Activated CD4-positive, alpha-beta T cell treated with anti-CD3 and anti-CD28 coated beads, Interleukin-2, amount 10 ng/mL, durations not matched to agents 24 days and 14 days (primary cell): Measurements from ENCODE around the gene MXI1. TPM values are rescaled to one million over a fixed set of nuclear protein-coding genes. Genes with fewer than 3 reads are reported as not detected.
"Not testable (repeated sequence)": the region's sequence is repeated elsewhere in the genome, so short reads cannot be mapped to it uniquely, and the experiment has no call there.

Experiments
- DNase-seq: peaks from one replicate; pipeline ENCODE4 v3.0.0; 2022
- H3K27ac Mint-ChIP-seq: one replicate; pipeline ENCODE4 v1.8.0; 2022; ENCODE audit warnings: mild to moderate bottlenecking, mixed read lengths
- H3K27me3 Mint-ChIP-seq: one replicate; pipeline ENCODE4 v1.8.0; 2022; ENCODE audit warnings: mixed read lengths
- H3K36me3 Mint-ChIP-seq: one replicate; pipeline ENCODE4 v1.8.0; 2022; ENCODE audit warnings: low read depth, mild to moderate bottlenecking, mixed read lengths
- H3K4me1 Mint-ChIP-seq: one replicate; pipeline ENCODE4 v1.8.0; 2021; ENCODE audit warnings: mixed read lengths
- H3K4me3 Mint-ChIP-seq: one replicate; pipeline ENCODE4 v1.8.0; 2022; ENCODE audit warnings: mild to moderate bottlenecking, moderate library complexity, mixed read lengths
- H3K9me3 Mint-ChIP-seq: one replicate; pipeline ENCODE4 v1.8.0; 2021; ENCODE audit warnings: mixed read lengths
- intact Hi-C: fragments of 100-400 bp; cut with micrococcal nuclease; formaldehyde crosslinking; loops from one replicate; pipeline ENCODE4 v1.15.1; 2023
- total RNA-seq: library from RNA; stranded (reverse); gene quantifications from 2 replicates; pipeline ENCODE4 v1.2.3, GENCODE V29; 2022

The MXI1 gene
- total RNA-seq, 1 donor from 2014 or later = 21.8 TPM

DNA sequence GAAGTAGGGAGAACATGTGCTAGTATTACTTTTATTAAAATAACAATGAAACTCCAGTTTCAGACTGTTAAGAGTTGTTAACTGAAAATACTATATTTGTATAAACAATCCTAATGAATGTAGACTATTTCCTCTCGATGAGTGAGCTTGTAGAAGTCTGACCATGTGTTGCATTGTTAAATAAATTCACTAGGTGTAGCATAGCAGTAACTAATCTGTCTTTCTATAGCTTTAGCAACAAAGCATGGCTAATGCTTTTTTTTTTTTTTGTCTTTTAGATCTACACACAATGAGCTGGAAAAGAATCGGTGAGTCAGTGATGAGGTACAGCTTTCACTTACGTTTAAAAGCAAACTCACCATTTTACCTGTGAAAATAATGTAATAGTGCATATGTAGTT lies 37.1 kb downstream of the MXI1 start:
- peaks cover 6% of the 10 kb centered on the region for H3K9me3 Mint-ChIP-seq
- peaks cover 33% of the 10 kb centered on the region for H3K36me3 Mint-ChIP-seq
- peaks cover 20% of the 10 kb centered on the region for H3K4me1 Mint-ChIP-seq
- H3K27me3 Mint-ChIP-seq = peaks cover 27% of the 10 kb centered on the region
- no peak for DNase-seq
- H3K4me3 Mint-ChIP-seq = no peak overlapping the region
- H3K27ac Mint-ChIP-seq = no peak overlapping the region
- intact Hi-C loops = loop anchor here (5.0 kb wide), 1 partner anchor 33 kb away; no protein-coding TSS in a partner anchor

DNA sequence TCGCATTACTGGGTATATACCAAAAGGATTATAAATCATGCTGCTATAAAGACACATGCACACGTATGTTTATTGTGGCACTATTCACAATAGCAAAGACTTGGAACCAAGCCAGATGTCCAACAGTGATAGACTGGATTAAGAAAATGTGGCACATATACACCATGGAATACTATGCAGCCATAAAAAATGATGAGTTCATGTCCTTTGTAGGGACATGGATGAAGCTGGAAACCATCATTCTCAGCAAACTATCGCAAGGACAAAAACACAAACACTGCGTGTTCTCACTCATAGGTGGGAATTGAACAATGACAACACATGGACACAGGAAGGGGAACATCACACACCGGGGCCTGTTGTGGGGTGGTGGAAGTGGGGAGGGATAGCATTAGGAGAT lies 40.4 kb downstream of the MXI1 start:
- H3K9me3 Mint-ChIP-seq, DNase-seq, intact Hi-C loops, H3K4me3 Mint-ChIP-seq, H3K27ac Mint-ChIP-seq: not testable (repeated sequence)
- H3K4me1 Mint-ChIP-seq = peaks cover 27% of the 10 kb centered on the region
- peaks cover 40% of the 10 kb centered on the region for H3K36me3 Mint-ChIP-seq
- H3K27me3 Mint-ChIP-seq = peaks cover 30% of the 10 kb centered on the region

DNA sequence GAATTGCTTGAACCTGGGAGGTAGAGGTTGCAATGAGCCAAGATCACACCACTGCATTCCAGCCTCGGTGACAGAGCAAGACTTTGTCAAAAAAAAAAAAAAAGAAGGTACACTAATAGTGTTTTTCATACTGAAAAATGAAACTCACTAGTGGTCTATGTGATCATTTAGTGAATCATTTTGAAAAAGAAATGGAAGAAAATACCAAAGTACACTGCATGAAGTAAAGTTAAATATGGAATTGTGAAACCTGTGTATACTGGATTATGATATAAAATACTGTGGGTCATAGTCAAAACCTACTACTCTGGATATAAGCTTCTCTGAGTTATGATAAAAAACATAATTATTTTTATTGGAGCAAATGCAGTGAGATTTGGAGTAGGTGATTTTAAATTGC lies 42.1 kb downstream of the MXI1 start:
- not testable (repeated sequence) for H3K4me3 Mint-ChIP-seq
- H3K36me3 Mint-ChIP-seq = peaks cover 43% of the 10 kb centered on the region

DNA sequence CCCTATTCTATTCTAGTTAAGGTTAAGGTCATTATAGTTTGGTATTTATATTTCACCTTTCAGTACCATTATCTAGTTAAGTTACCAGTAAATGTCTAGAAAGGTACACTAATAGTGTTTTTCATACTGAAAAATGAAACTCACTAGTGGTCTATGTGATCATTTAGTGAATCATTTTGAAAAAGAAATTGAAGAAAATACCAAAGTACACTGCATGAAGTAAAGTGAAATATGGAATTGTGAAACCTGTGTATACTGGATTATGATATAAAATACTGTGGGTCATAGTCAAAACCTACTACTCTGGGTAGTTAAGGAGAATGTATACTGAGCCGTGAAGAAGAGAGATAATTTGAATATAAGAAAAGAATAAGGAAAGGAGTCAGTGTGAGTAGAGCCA lies 44.0 kb downstream of the MXI1 start:
- intact Hi-C loops = loop anchor here (2.0 to 5.0 kb wide), 4 partner anchors 21 to 276 kb away; no protein-coding TSS in a partner anchor
- H3K27ac Mint-ChIP-seq = peak overlapping the region; percentile 81
- DNase-seq, H3K9me3 Mint-ChIP-seq: not testable (repeated sequence)
- H3K27me3 Mint-ChIP-seq = peaks cover 35% of the 10 kb centered on the region
- H3K36me3 Mint-ChIP-seq = peaks cover 40% of the 10 kb centered on the region
- H3K4me3 Mint-ChIP-seq = peak overlapping the region; percentile 41
- peaks cover 34% of the 10 kb centered on the region for H3K4me1 Mint-ChIP-seq

More for the DNA sequence above, 42.1 kb downstream of the MXI1 start:
- Mint-ChIP-seq H3K27me3 (peaks cover 38% of the 10 kb centered on the region), H3K4me1 (peaks cover 32% of the 10 kb centered on the region)
- H3K9me3 Mint-ChIP-seq, H3K27ac Mint-ChIP-seq, DNase-seq, intact Hi-C loops: not testable (repeated sequence)

DNA sequence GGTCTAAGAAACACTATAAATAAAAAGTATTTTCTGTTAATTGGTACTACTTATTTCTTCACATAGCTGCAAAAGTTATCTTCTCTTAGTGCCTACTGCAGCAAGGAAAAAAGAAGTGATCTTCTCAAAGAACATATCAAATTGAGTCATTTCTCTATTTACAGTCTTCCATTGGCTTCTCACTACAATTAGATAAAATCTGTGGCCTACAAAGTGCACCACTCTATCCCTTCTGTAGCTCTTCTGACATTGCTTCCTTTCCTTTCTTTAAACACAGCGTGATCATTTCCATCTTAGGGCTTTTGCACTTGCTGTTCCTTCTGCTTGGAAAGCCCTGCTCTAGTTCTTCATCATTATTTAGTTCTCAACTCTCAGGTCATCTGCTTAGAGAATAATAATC lies 44.7 kb downstream of the MXI1 start:
- H3K27ac Mint-ChIP-seq = peak overlapping the region; percentile 56
- intact Hi-C loops = loop anchor here (1.0 to 5.0 kb wide), 3 partner anchors 95 to 275 kb away; no protein-coding TSS in a partner anchor
- H3K4me3 Mint-ChIP-seq = no peak overlapping the region

DNA sequence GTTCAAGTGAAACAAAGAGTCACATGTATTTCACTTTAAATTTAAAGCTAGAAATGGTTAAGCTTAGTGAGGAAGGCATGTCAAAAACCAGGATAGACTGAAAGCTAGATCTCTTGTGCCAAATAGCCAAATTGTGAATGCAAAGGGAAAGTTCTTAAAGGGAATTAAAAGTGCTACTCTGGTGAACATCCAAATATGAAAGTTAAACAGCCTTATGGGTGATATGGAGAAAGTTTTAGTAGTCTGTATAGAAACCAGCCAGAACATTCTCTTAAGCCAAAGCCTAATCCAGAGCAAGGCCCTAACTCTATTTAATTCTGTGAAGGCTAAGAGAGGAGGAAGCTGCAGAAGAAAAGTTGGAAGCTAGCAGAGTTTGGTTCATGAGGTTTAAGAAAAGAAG lies 47.1 kb downstream of the MXI1 start:
- H3K27ac Mint-ChIP-seq = peak overlapping the region; percentile 12

More for the DNA sequence above, 44.7 kb downstream of the MXI1 start:
- Mint-ChIP-seq H3K4me1 (peaks cover 34% of the 10 kb centered on the region), H3K36me3 (peaks cover 36% of the 10 kb centered on the region), H3K9me3 (peaks cover 5% of the 10 kb centered on the region), H3K27me3 (peaks cover 31% of the 10 kb centered on the region)
- DNase-seq = no peak

DNA sequence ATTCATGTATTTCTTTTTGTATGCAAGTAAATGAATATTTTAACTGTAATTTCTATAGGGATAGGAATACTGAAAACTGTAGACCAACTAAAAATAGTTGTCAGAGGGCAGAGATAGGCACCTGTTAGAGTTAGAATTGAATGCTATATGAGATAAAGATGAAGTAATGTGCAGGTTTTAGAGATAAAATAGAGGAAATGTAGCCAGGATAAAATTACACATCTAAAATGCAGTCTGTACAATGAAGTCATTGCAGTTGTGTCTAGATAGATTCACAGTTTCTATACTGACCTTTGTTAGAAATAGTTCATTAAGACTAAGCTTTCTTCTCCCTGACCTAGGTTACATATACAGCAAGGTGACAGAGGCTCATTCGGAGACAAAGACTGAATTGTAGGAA lies 51.1 kb downstream of the MXI1 start:
- no peak for DNase-seq
- intact Hi-C loops = no loop called here
- Mint-ChIP-seq H3K4me1 (peaks cover 9% of the 10 kb centered on the region), H3K9me3 (peaks cover 5% of the 10 kb centered on the region), H3K27ac (no peak overlapping the region), H3K4me3 (no peak overlapping the region), H3K36me3 (peaks cover 23% of the 10 kb centered on the region), H3K27me3 (peaks cover 54% of the 10 kb centered on the region)

More for the DNA sequence above, 47.1 kb downstream of the MXI1 start:
- Mint-ChIP-seq H3K4me3 (no peak overlapping the region), H3K9me3 (peaks cover 5% of the 10 kb centered on the region), H3K4me1 (peaks cover 30% of the 10 kb centered on the region), H3K27me3 (peaks cover 37% of the 10 kb centered on the region), H3K36me3 (peaks cover 28% of the 10 kb centered on the region)
- intact Hi-C loops = loop anchor here (5.0 kb wide), 2 partner anchors 97 to 273 kb away; no protein-coding TSS in a partner anchor
- DNase-seq = no peak

DNA sequence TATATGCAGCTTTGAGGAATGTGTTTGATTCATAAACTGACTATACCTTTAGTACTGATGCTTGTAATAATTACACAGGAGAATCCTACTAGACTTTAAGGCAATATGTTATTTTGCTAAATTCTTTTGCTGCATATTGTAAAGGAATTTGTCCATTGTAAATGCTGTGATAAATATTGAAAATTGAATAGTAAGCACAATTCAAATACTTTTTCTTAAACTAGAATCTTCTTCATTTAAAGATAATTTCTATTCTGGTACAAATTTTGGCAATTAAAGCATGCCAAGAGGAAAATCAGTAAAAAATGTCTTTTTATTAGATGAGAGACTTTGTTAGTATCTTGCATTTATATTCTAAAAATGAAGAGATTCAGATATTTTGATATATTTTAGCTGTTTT lies 51.9 kb downstream of the MXI1 start:
- Mint-ChIP-seq H3K9me3 (peaks cover 5% of the 10 kb centered on the region), H3K27me3 (peaks cover 53% of the 10 kb centered on the region), H3K4me3 (no peak overlapping the region), H3K4me1 (peaks cover 5% of the 10 kb centered on the region), H3K27ac (no peak overlapping the region), H3K36me3 (peaks cover 20% of the 10 kb centered on the region)
- intact Hi-C loops = no loop called here
- DNase-seq = no peak

DNA sequence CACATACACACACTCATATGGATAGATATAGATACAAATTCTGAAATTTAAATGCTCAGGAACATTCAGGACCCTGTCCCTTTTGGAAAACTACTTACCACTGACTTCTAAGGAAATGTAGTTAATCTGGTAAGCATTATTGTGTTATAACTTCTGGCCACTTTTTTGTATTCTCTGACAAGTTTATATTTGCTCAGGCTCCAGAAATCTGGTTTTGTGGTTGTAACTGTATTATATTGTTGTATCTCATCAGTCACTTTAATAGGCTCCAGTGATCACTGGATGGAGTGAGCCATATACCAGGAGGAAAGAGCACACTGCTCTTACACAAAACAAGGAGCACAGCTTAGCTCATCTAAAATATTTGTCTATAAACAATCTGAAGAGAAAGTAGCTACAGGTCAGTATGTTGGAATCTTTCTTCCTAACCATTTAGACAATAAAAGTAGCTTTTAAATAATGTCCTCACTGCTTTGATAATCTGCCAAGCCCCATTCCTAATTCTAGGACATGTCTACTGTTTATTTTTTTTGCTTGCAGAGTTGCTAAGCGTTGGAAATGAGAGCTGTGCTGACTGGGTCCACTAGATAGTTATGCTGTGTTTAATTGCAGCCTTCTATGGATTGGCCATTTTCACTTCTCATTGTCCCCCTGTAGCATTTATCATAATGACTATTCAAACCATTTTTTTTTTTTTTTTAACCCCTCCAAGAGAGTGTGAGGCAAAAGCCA lies 53.5 kb downstream of the MXI1 start:
- H3K9me3 Mint-ChIP-seq = peaks cover under 1% of the 10 kb centered on the region

DNA sequence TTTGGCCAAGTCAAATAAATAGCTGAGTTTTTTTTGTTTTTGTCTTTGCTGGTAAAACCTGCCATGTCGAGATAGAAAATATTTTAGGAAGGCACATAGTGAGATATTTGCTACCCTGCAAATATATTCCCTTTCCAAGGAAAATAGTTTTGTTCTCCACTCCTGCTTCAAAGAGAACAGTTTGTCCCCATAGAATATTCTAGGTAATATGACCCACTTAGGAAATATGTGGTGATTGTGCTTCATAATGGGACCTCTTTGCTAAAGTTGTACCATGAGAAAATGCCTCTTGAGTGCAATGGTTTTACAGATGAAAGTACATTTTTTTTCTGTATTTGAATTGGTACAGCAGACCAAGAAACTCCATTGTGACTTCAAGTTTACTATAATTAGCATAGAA lies 55.8 kb downstream of the MXI1 start:
- DNase-seq = no peak
- no peak overlapping the region for H3K27ac Mint-ChIP-seq
- intact Hi-C loops = no loop called here
- H3K27me3 Mint-ChIP-seq = peaks cover 49% of the 10 kb centered on the region
- peaks cover 5% of the 10 kb centered on the region for H3K36me3 Mint-ChIP-seq
- no peaks in the 10 kb centered on the region for H3K4me1 Mint-ChIP-seq
- H3K4me3 Mint-ChIP-seq = no peak overlapping the region
- no peaks in the 10 kb centered on the region for H3K9me3 Mint-ChIP-seq

More for the DNA sequence above, 53.5 kb downstream of the MXI1 start:
- Mint-ChIP-seq H3K4me3 (no peak overlapping the region), H3K27ac (no peak overlapping the region), H3K27me3 (peaks cover 48% of the 10 kb centered on the region), H3K36me3 (peaks cover 9% of the 10 kb centered on the region), H3K4me1 (no peaks in the 10 kb centered on the region)
- intact Hi-C loops = no loop called here
- no peak for DNase-seq

DNA sequence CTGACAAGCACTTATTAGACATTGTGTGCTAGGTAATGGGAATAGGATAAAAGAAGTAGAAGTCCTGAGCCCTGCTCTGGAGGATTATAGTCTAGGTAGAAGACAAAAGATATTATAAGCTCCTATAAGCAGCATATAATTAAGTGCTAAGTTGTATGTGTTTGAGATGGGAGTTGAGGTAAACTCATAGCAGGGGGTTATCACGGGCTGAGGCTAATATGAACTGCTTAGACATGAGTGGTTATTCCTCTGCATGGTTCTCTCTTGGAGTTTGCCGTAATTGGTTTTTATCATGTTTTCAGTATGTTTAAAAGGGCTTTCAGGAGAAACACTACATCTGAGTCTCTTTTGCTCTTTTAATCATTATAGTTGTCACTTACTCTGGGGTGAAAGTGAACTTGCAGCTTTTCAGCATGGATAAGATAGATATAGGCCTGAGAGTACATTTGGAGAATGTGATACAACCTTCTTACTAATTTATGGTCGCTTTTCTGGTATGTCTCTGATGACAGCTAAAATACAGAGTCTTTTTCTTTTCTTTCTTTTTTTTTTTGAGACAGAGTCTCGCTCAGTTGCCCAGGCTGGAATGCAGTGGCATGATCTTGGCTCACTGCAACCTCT lies 58.3 kb downstream of the MXI1 start:
- intact Hi-C loops = no loop called here
- H3K4me3 Mint-ChIP-seq = no peak overlapping the region
- H3K27me3 Mint-ChIP-seq = peaks cover 44% of the 10 kb centered on the region
- H3K9me3 Mint-ChIP-seq = no peaks in the 10 kb centered on the region
- no peak for DNase-seq
- H3K4me1 Mint-ChIP-seq = peaks cover 11% of the 10 kb centered on the region
- no peak overlapping the region for H3K27ac Mint-ChIP-seq
- peaks cover 5% of the 10 kb centered on the region for H3K36me3 Mint-ChIP-seq

DNA sequence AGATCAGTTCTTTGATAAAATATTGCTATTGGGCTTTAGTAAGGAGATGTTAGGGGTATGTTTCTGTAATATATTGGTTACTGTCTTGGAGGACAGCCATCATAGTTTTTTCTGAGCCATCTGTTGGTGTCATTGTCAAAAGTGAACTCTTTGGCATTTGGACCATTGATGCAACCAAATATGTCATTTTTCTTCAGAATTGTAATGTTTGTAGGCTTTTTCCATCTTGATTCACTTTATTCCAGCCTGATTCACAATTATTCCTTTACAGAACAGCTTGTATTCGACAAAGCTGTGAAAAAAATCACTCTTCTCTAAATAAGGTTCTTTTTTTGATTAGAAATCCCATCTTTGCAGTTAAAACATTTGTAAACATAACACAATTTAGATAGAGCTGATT lies 59.9 kb downstream of the MXI1 start:
- H3K27me3 Mint-ChIP-seq = peaks cover 37% of the 10 kb centered on the region

DNA sequence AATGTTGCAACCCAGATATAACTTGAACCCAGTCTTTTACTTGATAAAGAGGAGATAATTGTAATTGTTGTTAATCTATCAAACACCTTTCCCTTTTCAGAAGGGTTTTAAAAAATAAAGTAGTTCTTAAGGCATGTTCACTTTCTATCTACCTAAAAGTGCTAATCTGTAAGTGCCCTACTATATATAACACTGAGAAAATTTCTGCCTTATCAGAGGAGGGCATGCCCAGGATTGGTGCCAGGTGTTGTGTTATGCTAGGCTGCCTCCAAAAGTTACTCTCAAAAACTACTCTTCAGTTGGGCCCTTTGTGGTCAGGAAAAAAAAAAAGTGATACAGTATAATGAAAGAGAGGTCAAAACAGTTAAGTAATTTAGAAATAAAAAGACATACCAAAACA lies 61.0 kb downstream of the MXI1 start:
- H3K27me3 Mint-ChIP-seq = peaks cover 30% of the 10 kb centered on the region
- intact Hi-C loops = no loop called here
- H3K27ac Mint-ChIP-seq = no peak overlapping the region
- no peaks in the 10 kb centered on the region for H3K9me3 Mint-ChIP-seq
- no peaks in the 10 kb centered on the region for H3K36me3 Mint-ChIP-seq
- H3K4me3 Mint-ChIP-seq = no peak overlapping the region
- H3K4me1 Mint-ChIP-seq = peaks cover 13% of the 10 kb centered on the region
- no peak for DNase-seq

More for the DNA sequence above, 59.9 kb downstream of the MXI1 start:
- intact Hi-C loops = no loop called here
- no peak overlapping the region for H3K27ac Mint-ChIP-seq
- peaks cover 11% of the 10 kb centered on the region for H3K4me1 Mint-ChIP-seq
- H3K9me3 Mint-ChIP-seq = no peaks in the 10 kb centered on the region
- peaks cover 2% of the 10 kb centered on the region for H3K36me3 Mint-ChIP-seq
- DNase-seq = no peak
- H3K4me3 Mint-ChIP-seq = no peak overlapping the region

DNA sequence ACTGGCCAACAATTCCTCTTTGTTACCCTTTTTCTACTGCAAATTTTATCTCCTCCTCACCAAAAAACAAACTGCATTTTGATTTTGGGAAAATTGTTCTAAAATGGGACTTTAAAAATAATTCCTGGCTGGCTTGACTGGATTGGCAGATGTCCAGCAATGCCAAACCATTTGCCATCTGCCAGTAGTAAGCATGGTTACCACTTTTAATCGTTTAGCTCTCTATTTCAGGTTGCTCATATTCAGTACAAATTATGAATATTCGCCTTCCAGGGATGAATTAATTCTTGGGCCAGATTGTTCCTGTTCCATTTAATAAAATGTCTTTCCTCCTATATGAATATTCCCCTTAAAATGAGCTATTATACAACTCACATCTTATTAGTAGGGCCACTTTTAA lies 61.6 kb downstream of the MXI1 start:
- H3K4me3 Mint-ChIP-seq = peak overlapping the region; percentile 17
- H3K36me3 Mint-ChIP-seq = peaks cover 1% of the 10 kb centered on the region
- intact Hi-C loops = no loop called here
- no peak overlapping the region for H3K27ac Mint-ChIP-seq
- no peak for DNase-seq
- H3K4me1 Mint-ChIP-seq = peaks cover 18% of the 10 kb centered on the region
- no peaks in the 10 kb centered on the region for H3K9me3 Mint-ChIP-seq
- peaks cover 31% of the 10 kb centered on the region for H3K27me3 Mint-ChIP-seq
